HK-2 (cell line): ENCODE measurements around the gene HAUS2.
"Not testable (repeated sequence)": the region's sequence is repeated elsewhere in the genome, so short reads cannot be mapped to it uniquely, and the experiment has no call there.

Experiments used
- DNase-seq: peaks from one replicate; pipeline ENCODE4 v3.0.0-alpha.2; 2018; ENCODE audit not compliant: unreplicated experiment

HAUS2 gene

GRCh38 chr15:42576040-42576594, 27.5 kb downstream of the HAUS2 start:
- DNase-seq: no peak

DNA sequence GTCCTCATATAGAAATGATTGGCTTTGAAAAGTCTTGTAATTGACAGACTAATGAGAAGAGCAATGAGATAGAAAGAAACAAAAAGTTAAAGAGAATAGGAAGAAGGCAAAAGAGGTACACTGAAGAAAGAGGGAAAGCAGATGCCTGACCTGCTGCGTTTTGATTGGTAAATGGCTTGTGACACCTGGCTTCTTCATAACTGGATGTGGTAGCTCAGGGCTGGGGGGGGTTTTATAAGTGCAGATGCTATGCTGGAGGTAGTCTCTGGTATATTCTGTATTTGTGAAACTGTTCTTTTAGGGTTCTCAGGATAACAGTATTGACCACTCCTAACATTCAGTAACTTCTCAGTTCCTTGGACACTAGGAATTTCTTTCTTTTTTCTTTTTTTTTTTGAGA, 28.1 kb downstream of the HAUS2 start:
- no peak for DNase-seq

DNA sequence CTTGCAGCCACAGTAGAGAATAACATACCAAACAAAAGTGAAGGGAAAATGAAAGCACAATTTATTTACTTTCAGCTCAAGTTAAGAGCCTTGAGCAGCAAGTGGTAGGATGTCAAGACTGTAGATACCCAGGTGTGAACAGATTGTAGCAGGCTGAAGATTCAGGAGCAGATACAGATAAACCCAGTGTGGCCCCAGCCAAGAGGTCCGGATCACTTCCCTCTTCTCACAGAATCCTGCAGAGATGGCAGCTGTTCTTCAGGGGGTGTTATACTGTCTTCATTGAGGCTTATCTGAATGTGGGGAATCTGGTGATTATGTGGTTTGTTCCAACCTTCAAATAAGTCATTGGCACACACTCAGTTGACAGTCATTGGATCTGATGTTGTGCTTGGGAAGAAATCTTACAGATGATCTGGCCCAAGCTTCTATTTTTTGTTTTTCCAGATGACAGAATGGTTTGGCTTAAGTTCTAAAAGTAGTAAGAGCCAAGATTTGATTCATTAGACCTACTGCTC, 28.9 kb downstream of the HAUS2 start:
- no peak for DNase-seq

GRCh38 chr15:42578984-42579537, 30.4 kb downstream of the HAUS2 start:
- no peak for DNase-seq

- DNase-seq: no peak
Measured at GRCh38 chr15:42581272-42581730, 32.7 kb downstream of the HAUS2 start.

DNA sequence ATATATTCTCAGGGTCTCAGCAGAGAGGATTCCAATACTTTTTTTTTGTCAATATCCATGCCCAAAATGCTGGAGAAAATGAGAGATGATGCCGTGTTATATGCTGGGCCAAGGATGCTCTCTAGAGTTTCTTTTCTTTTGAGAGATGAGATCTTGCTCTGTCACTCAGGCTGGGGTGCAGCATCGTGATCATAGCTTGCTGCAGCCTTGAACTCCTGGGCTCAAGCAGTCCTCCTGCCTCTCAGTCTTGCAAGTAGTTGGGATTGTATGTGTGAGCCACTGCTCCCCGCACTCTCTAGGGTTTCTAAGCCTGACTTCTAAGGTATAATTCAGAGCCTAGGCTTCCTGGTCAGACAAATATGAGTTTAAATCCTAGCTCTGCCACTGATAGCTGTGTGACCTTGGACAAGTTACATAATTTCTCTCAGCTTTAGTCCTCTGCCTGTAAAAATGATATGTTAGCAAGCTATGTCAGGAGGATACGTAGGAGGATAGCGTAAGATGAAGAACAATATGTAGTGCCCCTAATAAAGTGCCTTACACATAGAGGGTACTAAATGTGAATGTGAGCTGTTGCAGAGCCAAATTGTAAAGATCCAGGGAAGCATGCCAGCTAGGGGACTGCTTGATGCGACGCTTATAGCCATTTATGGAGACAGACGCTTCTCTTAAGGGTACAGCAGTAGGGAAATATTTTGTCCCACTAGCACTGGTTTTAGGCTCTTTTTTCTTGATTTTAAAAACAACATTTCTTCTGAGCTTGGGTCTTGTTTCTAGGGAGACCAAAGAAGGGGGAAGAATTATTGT, 34.1 kb downstream of the HAUS2 start:
- no peak for DNase-seq

DNA sequence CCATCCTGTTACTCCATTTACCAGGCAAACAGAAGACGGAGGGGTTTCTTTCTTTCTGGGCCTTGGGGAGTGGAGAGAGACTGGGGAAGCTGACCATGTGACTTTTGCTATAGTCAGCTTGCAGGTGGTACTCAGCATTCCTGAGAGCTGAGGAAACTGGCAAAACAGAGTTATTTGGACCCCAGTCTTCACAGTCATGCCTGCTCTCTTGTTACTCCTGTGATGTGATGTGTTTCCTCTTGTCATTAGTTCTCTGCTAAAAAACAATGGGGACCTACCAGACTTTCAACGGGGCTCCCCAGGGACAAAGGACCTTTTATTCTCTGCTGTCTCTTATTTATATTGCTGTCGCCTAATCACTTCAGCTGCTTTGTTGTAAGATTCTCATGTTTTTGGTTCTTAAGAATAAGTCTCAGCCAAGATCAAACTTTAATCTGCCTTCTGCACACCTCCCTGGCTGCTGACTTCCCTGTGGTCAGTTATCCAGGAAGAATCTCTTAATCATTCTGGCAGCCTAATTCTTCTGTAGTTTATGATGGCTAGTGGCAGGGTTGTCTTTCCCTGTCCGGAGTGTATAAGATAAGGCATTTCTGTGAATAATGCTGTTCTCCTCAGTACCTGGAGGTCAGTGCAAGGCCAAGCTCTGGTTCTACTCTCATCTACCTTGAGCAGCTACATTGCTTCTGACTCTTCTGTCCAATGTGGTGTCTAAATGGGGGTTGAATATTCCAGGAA, 35.6 kb downstream of the HAUS2 start:
- no peak for DNase-seq

- DNase-seq: no peak
Measured at GRCh38 chr15:42590619-42591237, 42.1 kb downstream of the HAUS2 start.

GRCh38 chr15:42591238-42591934, 42.7 kb downstream of the HAUS2 start:
- no peak for DNase-seq

GRCh38 chr15:42592716-42593115, 44.1 kb downstream of the HAUS2 start:
- no peak for DNase-seq

GRCh38 chr15:42593143-42593542, 44.5 kb downstream of the HAUS2 start:
- no peak for DNase-seq

DNA sequence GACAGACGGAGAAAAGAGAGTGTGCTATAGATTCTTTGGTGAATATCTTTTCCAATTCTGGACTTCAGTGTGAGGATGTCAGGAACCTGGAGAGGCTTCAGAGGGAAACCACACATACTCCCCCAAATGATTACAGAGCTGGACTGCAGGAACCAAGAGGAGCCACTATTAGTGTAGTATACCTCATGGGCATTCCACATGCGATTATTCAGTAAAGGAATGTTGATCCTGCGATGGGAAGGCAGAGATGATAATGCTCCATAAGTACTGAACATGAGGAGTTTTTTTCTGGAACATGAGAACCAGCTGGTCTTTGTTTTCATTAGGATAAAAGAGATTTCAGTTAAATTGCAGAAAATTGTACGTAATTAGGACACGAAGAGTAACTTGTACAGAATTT, 45.5 kb downstream of the HAUS2 start:
- DNase-seq: no peak

DNA sequence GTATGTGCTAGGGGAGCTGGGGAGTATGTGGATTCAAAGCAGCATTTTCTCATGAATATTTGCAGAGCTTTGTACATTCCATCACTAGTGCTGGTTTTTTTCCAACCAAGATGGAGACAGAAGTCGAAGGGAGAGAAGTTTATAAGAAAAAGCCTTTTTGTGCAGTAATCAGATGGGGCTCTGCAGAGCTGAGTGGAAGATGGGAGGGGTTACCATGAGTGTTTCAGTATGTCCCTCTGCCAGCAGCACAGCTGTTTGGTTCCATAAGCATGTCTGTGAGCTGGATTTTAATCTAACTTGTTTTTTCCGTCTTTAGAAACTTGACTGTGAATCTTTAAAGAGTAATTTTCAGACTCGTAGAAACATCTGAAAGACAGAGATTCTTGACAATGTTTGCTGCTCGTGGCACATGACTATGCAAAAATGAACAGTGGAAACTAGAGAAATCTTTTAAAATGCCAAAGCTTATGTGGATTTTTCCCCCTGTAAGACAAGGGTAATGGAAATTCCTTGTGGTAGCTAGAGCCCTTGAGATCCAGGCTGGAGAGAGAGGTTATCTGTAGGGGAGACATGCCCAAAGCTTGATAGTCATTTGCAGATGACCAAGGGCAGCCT, 47.1 kb downstream of the HAUS2 start:
- no peak for DNase-seq

- not testable (repeated sequence) for DNase-seq
Measured at GRCh38 chr15:42601316-42601715, 52.7 kb downstream of the HAUS2 start.

DNA sequence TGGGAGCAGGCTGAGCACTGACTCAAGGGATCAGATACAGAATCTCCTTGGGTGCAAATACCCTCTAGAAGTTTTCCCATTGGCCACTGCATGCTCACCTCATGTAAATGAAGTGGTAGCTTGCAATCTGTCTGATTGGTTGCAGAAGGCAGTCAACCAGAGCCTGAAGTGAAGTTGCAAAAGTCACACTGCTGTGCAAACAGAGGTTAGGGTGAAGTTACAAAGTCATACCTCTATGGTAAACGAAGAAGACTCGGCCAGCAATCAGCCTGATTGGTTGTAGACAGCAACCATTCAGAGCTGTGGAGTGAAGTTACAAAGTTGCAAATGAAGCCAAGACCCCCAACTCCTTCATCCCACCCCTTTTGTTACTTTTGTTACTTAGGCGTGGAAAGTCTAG, 53.9 kb downstream of the HAUS2 start:
- no peak for DNase-seq

DNA sequence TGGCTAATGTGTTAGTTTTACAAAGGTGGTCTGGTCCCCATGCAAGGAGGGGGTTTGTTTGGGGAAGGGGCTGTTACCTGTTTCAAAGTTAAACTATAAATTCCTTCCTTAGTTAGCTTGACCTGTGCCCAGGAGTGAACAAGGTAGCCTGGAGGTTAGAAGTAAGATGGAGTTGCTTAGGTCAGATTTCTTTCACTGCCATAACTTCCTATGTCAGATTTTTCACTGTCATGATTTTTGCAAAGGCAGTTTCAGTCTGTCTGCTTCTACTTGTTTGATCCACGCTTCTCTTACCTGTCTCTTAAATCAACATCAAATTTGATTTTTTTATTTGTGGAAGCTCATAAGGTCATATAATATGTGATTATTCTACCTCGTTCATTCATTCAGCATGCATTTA, 55.3 kb downstream of the HAUS2 start:
- DNase-seq: no peak

DNA sequence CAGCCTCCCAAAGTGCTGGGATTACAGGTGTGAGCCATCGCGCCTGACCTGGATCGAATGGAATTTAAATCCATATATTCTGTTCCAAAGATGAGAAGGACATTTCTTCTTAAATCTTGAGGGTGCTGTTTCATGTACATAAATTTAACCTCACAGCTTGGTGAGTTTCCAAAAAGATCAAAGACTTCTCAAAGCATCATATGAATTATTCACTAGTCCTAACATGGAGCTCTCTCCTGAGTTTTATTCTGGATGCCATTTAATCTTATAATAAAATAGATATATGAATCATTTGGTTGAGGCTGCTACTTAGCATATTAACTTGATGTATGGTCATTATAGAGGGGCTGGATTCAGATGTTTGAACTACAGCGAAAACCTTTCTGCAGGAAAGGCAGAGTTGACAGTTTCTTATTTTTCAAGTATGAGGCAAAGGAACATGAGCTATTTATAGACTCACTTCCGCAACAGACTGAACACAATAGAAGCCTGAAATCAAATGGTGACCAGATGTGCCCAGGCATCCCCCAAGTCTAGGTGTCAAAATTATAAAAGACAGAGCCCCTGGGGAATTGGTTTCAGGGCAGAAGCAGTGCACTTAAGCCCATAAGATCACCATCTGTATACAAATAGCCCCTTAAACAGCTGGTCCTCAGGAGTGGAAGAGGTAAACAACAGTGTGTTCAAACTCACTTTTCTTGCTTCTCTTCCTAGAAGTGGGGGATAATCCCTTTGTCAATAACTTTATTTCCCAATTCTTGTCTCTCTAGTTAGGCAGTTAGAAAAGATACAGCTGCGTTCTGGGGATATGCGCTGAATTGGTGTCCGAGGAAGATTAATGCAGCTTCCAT, 56.5 kb downstream of the HAUS2 start:
- no peak for DNase-seq

- DNase-seq: no peak
Measured at GRCh38 chr15:42605796-42606195, 57.2 kb downstream of the HAUS2 start.

DNA sequence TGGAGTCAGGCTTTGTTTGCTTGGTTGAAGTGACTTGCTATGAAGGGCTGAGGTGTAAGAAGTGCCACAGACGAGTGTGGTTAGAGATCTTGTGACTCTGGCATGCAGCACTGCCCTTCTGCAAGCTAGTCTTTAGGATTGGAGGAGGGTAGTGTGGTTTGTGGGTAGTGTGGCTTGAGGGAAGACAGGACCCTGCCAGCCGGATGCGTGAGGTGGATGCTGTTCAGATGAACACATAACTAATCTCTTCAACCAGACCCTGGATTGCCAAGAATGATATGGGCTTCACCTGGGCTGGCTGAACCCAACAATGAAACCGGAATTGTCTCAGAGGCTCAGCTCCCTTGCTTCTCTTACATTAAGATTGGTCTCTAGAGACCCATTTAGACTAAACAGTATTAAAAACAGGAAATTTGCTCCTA, 59.5 kb downstream of the HAUS2 start:
- peak; percentile 63 for DNase-seq
